ENCODE measurements around the gene GFER.
"Not testable (repeated sequence)": the region's sequence is repeated elsewhere in the genome, so short reads cannot be mapped to it uniquely, and the experiment has no call there.

The GFER gene

DNA sequence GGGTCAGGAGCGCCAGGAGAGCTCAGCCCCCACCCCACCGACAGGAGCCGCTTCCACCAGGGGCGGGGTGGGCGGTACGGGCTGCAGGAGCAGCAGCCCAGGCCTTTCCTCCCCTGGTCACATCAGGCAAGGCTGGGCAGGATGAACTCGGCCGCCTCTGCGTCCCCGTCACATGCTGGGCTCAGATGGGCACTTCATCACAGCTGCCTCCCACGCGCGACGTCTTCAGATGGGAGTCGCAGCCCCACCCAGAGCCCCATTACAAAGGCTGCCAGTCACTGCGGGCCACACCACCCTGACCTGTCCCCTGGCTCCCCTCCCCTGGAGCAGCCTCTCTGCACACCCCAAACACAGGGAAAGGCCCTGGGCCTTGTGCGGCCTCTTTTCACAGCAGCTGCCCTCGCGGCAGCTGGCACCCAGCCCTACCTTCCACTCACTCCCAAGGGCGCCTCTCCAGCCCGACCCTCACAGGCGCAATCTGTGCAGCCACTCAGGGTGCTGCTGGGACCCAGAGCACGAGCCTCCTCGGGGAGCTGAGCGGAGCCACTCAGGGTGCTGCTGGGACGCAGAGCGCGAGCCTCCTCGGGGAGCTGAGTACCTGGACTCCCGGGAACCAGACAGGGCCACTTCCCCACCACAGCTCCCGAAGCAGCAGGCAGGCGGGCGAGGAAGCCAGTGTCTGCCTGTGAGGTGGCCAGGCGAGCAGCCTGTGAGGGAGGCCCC is 21.0 kb downstream of the GFER start:
- DNase-seq = no peak

DNA sequence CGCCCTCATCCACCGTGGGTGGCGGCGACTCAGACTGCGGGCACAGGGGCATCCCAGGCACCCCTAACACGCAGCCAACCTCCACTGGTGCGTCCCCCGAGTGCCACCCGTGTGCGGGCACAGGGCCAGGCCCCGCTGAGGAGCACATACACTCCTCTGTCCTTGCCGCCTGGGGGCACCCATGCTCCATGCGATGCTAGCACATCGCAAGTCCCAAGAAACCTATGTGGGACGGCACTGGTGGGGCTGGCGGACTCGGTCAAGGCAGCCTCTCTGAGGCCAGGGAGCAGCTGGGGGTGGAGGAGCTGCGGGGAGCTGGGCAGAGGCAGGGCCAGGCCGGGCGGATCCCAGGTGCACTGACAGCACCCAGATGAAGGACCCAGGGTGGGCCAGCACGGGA is 21.7 kb downstream of the GFER start:
- peak in 9 of 56 donors; percentile 16 to 42 (median 25) for DNase-seq

DNA sequence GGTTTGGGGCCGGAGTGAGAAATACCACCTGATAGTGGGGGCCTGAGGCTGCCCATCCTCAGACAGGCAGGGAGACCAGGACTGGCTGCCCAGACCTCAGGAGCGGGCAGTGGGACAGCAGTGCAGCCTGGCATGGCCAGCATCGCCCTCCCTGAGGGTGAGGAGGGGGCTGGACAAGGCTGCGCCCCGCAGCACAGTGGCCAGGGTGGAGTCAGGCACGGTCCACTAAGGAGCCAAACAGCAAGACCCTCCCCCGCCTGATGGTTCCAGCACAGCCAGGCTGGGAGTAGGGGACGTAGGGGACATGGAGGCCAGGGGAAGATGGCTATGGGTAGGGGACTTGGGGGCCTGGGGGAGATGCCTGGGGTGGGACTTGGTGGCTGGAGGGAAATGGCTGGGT is 22.3 kb downstream of the GFER start:
- DNase-seq = no peak

DNA sequence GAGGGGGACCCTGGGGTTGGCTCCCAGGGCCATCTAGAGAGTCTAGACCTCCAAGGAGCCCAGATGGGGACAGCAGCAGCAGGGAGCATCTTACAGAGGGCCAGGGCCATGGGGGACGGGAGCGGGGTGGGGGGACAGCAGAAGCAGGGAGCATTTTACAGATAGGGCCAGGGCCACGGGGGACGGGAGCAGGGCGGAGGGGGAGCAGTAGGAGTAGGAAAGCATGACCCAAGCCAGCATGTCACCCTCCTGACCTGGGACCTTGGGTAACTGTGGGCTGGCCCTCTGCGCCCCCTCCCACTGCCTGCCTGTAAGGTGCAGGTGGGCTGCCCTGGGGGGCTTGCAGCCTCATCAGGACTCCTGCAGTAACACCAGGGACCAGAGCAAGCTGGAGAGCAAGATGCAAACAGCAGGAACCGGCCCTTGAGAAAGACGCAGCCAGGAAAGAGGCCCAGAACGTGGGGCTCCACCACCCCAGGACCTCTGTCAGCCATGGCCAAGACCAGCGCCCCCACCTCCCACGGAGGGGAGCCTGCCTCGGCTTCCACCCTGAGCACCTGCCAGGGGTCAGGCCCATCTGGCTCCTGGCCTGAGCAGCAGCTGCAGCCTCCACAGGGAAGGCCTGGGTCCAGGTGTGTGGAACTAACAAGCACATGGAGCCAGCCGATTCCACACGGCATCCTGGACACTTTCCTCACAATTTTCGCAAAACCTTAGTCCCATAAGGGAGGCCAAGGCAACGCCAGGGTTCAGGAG is 23.3 kb downstream of the GFER start:
- no peak for DNase-seq

DNA sequence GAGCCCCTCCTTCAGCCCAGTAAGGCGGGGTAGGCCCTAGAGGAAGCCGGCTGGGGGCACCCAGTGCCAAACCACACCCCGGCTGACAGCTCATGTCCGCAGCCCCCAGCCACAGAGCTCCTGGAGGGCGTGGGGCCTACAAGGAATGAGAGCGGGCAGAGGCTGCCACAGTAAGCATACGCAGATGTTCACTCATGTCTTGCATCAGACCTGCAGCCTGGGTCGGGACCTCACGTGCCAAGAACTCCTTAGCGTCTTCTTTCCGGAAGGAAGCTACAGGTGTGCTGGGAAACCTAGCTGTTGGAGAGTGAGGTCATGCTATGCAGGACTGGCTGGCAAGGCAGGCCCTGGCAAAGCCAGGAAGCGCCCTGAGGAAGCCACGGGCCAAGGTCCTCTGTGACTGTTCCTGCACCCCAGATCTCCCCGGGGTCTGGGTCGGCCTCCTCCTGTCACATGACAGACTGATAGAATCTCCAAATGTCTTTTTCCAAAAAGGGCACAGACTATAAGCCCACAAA is 24.1 kb downstream of the GFER start:
- DNase-seq = no peak

DNA sequence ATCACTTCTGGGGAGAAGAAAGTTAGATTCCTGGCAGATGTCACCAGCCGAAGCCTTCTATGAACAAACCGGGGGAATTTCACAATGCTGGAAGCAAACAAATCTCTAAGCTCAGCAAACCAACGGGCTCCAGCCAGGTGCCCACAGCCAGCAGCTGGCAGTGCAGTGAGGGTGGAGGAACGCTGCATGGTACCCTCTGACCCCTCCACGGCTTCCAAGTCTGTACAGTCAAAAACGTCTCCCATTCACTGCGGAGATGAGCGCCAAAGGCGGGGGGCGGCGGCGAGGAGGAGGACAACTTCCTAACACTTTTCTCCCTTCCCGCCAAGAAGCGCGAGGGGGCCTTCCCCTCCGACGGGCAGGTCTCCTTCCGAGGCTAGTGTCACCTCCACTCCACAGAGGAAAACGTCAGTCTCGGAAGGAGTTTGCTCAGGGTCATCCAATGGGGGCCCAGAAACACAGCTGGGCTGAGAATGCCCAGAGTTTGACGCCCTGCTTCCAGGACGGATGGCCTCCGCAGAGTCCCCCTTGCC is 24.7 kb downstream of the GFER start:
- no peak for DNase-seq

DNA sequence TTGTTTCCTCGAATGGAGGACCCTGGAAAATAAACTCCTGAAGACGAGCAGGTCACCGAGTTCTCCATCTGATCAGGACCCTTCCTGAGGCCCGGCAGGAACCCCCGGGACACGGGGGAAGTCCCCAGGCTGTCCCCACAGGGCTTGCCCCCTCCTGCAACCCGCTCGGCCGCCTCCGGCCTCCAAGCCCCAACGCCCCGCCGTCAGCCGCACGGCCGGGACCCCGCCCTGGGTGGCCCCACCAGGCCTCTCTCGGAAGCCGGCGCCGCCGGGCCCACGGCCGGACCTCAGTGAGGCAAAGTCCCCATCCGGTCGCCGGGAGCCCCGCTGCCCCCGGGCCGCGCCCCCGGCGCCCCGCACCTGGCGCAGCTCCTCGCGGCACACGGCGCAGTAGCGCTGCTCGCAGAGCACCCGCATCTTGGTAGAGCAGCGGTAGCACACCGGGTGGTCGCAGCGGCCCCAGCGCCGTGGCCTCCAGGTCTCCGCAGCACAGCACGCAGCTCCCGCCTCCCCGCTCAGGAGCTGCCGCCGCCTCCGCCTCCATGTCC is 25.2 kb downstream of the GFER start:
- no peak for DNase-seq

DNA sequence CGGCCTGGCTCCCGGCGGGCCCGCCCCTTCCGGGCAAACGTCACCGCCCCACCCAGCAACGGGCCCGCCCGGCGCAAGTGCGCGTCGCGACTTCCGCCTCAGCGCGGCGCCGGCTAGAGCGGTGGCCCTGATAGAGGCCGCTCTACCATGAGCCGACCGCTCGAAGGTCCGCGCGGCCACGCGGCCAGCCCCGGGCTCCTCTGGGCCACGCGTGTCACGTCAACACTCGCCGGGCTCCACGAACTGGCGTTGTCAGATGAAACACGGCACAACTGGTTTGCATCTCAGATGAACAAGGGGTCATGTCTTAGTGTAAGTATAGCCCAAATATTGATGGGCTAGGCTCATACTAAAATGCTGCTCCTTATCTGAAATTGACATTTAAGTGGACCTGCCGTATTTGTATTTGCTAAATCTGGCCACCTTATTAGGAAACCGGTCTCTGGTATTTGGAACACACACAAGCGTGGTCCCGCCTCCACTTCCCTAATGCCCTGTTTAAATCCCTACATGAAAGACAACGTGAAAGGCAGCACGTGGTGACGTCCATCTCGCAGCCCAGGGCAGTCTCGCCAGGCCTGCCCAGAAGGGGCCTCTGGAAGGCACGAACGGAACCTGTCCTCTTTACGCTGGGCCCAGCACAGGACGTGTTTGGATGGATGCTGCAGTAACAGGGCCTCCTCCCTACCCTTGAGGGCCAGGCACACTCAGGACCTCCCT is 26.0 kb downstream of the GFER start, which contains the start of gene ZNF598:
Gene ZNF598 (minus strand): TSS at position 31 of the 720 bp plus-strand sequence.
- peak in 54 of 56 donors; percentile 16 to 88 (median 62) for DNase-seq

DNA sequence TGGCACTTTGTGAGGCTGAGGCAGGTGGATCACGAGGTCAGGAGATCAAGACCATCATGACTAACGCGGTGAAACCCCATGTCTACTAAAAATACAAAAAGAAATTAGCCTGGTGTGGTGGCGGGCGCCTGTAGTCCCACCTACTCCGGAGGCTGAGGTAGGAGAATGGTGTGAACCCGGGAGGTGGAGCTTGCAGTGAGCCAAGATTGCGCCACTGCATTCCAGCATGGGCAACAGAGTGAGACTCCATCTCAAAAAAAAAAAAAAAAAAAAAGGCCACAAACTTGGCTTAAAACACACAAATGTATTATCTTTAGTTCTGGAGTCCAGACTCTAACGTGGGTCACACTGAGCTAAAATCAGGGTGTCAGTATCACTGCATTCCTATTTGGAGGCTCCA is 27.7 kb downstream of the GFER start:
- not testable (repeated sequence) for DNase-seq

DNA sequence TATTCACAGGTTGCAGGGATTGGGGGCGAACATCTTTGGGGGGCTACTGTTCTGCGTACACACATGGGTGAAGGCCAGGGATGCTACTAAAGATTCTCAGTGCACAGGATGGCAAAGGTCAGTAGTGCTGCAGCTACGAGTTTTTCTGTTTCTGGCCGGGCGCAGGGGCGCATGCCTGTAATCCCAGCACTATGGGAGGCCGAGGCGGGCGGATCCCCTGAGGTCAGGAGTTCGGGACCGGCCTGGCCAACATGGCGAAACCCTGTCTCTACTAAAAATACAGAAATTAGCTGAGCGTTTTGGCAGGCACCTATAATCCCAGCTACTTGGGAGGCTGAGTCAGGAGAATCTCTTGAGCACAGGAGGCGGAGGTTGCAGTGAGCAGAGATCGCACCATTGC is 29.5 kb downstream of the GFER start:
- DNase-seq = no peak

DNA sequence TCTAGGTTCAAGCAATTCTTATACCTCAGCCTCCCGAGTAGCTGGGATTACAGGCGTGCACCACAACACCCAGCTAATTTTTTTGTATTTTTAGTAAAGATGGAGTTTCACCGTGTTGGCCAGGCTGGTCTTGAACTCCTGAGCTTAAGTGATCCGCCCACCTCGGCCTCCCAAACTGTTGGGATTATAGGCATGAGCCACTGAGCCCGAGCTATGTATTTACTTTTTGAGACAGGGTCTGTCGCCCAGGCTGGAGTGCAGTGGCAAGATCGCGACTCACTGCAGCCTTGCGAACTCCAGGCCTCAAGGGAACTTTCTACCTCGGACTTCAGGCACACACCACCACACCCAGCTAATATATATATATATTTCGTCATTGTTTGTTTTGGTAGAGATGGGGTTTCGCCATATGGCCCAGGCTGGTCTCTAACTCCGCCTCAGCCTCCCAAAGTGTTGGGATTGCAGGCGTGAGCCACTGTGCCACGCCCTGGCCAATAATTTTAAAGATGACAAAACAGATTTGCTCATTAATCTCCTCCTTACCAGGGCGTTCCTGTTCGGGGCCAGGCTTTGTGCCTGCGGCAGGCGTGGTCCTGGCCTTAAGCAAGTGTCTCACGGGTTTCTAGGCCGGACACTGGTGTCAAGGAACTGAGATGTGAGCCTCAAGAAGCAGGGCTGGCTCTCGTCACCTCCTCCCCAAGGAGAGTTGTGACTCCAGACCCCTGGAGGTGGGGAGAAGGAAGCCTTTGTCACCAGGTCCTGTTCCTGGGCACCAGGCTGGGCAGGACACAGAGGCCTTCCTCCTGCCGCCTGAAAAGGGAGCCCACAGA is 31.3 kb downstream of the GFER start:
- no peak for DNase-seq

DNA sequence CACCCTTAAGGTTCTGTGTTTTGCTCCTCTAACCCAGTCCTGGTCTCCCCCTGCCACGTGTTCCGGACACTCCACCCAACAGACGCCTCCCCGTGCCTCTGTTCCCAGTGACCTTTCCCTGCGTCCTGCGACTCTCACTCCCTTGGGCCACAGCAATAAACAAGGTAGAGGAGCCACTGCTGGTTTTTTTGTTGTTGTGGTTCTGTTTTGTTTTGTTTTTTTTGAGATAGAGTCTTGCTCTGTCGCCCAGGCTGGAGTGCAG is 31.9 kb downstream of the GFER start:
- DNase-seq = no peak

DNA sequence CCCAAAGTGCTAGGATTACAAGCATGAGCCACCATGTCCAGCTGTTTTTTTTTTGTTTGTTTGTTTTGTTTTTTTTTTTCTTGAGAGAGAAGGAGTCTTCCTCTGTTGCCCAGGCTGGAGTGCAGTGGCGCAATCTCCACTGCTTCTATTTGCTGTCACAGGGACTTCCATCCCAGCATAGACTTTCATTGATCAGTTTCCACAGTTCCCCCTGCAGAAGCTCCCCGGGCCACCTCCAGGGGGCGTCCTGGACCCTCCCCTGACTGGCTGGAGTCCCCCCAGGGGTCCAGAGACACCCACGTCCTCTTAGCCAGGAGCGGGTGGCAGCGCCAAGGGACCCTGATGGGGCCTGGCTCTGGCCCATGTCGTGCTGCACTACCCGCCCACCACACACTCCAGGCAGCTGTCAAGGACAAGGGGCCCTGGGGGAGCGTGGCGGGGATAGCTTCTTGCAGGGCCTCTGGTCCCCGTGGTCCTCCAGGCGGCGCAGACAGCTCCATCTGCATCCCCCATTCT is 32.5 kb downstream of the GFER start:
- DNase-seq = no peak

DNA sequence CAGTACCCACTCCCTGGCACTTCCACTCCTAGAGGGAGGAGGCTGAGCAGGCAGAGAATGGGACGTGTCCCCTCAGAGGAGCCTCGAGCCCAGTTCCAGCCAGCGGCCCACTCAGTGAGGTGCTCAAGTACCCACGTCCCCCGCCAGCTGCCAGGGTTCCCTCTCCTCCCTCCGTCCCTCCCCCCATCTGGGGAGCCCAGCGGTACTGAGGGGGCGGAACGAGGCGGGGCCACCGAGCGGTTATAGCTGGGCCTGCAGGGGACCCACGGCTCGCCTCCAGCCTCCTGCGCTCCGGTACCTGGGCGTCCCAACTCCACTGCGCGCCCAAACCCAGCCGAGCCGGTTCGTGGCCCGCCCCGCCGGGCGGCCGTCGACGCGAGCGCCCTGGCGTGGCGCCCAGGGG is 35.5 kb downstream of the GFER start, which contains the start of gene NPW:
Gene NPW (plus strand): TSS at position 268 of the 403 bp plus-strand sequence.
- DNase-seq = no peak

DNA sequence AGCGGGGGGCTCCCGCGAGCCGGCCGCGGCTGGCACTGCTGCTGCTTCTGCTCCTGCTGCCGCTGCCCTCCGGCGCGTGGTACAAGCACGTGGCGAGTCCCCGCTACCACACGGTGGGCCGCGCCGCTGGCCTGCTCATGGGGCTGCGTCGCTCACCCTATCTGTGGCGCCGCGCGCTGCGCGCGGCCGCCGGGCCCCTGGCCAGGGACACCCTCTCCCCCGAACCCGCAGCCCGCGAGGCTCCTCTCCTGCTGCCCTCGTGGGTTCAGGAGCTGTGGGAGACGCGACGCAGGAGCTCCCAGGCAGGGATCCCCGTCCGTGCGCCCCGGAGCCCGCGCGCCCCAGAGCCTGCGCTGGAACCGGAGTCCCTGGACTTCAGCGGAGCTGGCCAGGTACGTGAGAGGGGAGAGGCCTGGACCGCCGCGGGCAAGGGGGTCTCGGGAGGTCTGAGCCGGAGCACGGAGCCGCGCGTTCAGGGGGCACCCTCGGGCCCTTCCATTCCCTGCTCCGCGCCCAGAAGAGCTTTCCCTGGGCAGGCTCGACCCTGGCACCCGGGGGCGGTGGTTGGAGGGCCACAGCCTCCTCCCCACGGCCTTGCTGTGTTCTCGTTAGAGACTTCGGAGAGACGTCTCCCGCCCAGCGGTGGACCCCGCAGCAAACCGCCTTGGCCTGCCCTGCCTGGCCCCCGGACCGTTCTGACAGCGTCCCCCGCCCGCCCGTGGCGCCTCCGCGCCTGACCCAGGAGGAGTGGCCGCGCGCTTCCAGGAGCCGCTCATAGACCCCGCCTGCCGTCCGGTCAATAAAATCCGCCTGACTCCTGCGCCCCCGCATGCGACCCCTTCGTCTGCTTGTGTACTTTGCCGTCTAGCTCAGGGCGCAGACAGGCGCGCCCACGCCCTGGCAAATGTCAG is 36.2 kb downstream of the GFER start:
- DNase-seq = no peak

DNA sequence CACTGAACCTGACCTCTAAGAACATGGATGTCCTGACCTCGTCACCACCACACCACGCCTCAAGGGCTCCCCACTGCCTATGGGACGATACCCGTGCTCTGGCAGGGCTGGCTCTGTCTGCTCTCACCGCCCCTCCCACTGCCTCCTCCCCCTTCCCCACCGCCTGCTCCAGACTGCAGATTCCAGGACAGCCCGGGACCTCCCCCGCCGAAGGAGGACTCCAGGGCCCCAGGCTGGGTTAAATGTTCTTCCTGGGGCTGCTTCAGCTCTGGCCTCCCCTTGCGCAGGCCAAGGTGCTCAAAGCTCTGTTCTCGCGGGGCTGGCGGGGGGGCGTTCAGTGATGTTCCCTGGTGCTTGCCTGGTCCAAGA is 38.7 kb downstream of the GFER start:
- DNase-seq = no peak

DNA sequence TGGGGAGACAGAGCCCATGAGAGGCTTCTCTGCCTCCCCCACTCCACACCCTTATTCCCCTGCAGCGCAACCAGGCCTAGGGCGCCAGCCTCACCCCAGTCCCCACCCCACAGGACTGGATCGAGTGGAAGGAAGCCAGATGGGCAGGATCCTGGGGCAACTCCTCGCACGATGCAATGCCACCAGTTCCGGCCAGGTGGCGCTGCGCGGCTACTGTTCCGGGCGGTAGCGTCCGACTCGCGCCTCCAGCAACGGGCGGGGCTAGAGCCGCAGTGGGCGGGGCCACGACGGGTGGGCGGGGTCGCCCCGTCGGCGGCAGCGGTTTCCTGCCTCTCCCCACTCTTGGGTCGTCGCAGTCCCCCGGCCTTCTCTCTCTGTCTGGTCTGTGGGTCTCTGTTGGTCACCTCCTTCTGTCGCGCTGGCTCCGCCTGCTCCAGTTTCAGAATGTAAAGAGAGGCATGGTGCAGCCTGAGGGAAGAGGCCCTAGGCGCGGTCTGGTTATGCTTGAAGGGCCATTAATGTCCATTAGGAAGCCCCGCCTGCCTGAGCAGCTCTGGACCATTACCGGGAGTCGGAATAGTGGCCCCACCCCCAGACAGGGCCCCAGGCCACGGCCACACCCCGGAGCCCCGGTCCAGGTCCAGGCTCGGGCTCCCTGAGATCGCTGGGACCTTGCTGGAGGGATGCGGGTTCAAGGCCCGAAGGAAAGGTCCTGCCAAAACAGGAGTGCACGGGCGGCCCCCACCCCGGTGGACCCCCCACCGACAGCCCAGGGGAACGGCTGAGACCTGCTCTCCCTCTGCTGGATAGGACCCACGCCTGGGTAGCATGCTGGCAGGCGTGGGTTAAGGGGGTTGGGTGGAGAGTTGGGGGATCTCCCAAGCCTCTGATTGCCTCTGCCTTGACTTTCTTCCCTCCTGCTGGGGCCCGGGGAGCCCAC is 39.4 kb downstream of the GFER start:
- DNase-seq = peak; percentile 25 to 97 (median 82)

DNA sequence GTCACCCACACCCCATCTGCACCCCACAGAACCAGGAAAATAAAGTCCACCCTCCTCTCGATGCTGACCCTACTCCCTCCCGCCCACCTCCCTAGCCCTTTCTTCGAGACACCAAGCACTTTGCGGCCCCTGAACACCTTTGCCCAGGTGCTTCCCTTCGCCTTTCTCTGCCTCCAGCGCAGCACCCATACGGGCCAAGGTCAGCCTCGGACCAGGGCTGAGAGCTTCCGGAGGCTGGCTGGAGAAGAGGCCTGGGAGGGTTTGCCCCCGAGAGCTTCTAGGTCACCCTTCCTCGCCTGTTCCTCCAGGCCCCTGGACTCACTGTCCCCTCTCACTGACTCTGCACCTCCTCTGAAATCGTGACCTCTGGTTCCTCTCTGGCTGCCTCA is 40.0 kb downstream of the GFER start:
- DNase-seq = no peak

Measured in amygdala (tissue), 56 donors.